Psoas muscle (tissue), 8 donors: ENCODE data around the gene STOX2. TPM values are rescaled to one million over a fixed set of nuclear protein-coding genes. Genes with fewer than 3 reads are reported as not detected.

Source experiments
- ATAC-seq, 4 donors: fragments of 200-7000 bp; cut with Tn5 transposase; one replicate each; pipeline ENCODE4 v1.9.1; 2020; ENCODE audit warnings: moderate library complexity in 3 of 4, mild to moderate bottlenecking in 2 of 4
- DNase-seq, 2 donors: peaks; one replicate each; pipeline ENCODE4 v3.0.0-alpha.2; 2020
- H3K27ac ChIP-seq: fragments of 200-600 bp; one replicate; pipeline ENCODE4 v1.8.0; 2022
- H3K27me3 ChIP-seq, 3 donors: fragments of 200-600 bp in 1 of 3; one replicate each; pipeline versions ENCODE4 v1.6.1 to v1.8.0; 2013 to 2022; ENCODE audit warnings: low read length in 2 of 3, mild to moderate bottlenecking in 2 of 3, moderate library complexity in 1 of 3; ENCODE audit not compliant: insufficient read depth in 3 of 3
- H3K36me3 ChIP-seq, 2 donors: fragments of 200-600 bp in 1 of 2; one replicate each; pipeline versions ENCODE4 v1.6.1 to v1.8.0; 2013 to 2022; ENCODE audit warnings: low read depth in 1 of 2, mild to moderate bottlenecking in 1 of 2, moderate library complexity in 1 of 2; ENCODE audit not compliant: insufficient read depth in 1 of 2
- H3K4me1 ChIP-seq: fragments of 200-600 bp; one replicate; pipeline ENCODE4 v1.8.0; 2022
- H3K4me3 ChIP-seq: fragments of 200-600 bp; one replicate; pipeline ENCODE4 v1.8.0; 2022; ENCODE audit warnings: mild to moderate bottlenecking
- H3K9me3 ChIP-seq: fragments of 200-600 bp; one replicate; pipeline ENCODE4 v1.8.0; 2022
- CTCF ChIP-seq: fragments of 200-600 bp; IDR thresholded peaks from one replicate; pipeline ENCODE4 v1.8.0; 2022; ENCODE audit warnings: antibody characterized with exemption
- WGBS, 3 donors: extraction: QIAGEN DNeasy Blood & Tissue Kit; methylation state at CpG; one replicate each; pipeline versions ENCODE4 v1.1.6 to v1.1.7; 2013; 5-methylcytosine and 5-hydroxymethylcytosine counted together
- intact Hi-C, 2 donors: fragments of 100-400 bp; cut with DNase I; formaldehyde crosslinking; loops; one replicate each; pipeline versions ENCODE4 v1.11.0 to v1.14.2; 2022
- polyA plus RNA-seq, 3 donors: library from polyadenylated mRNA; stranded (reverse); fragments of 200-250 nt; gene quantifications; one replicate each; pipeline ENCODE4 v1.2.3, GENCODE V29; 2013
- total RNA-seq, 4 donors: library from RNA; stranded (reverse); fragmentation: NEBNext Ultra II Directional in 2 of 4; extraction: Animal tissue kit (Norgen Biotek cat#: 25700) in 2 of 4; gene quantifications; one replicate each; pipeline versions ENCODE4 v1.2.1 to v1.2.4, GENCODE V29; 2021 to 2023
- donor health status: healthy with polysubstance abuse.
- donor health status: DM: no; HTN: no; CAD: no; lungs with moderate emphysema.
- donor health status: Bipolar disorder and iron deficiency.
- donor health status: healthy.
- donor health status: DM: yes; HTN: yes; CAD: no.
- donor health status: DM: no; HTN: no; CAD: no.
- donor health status: DM: no; HTN: no; CAD: no.
- donor health status: DM: yes; HTN: yes; CAD: no.

The STOX2 gene
- total and polyA plus RNA-seq, 7 donors = 0.41 to 9.3 (median 3.4) TPM

GRCh38 chr4:184062769-184063168, 157.7 kb downstream of the STOX2 start:
- DNase-seq = no peak
- Histone ChIP-seq H3K4me3 (no peak overlapping the region), H3K27ac (no peak overlapping the region), H3K36me3 (no peaks in the 10 kb centered on the region), H3K9me3 (no peaks in the 10 kb centered on the region), H3K4me1 (no peaks in the 10 kb centered on the region), H3K27me3 (peaks cover 0 to 4% (median 0%) of the 10 kb centered on the region in 3 donors)
- intact Hi-C loops = no loop called here
- no peak for ATAC-seq
- 67 to 77% (median 77%) methylated on average over 7 of the region's 7 CpGs for WGBS, 3 donors
- TF ChIP-seq CTCF = no peak

GRCh38 chr4:184064877-184065276, 159.8 kb downstream of the STOX2 start:
- Histone ChIP-seq H3K36me3 (no peaks in the 10 kb centered on the region), H3K4me3 (no peak overlapping the region), H3K9me3 (no peaks in the 10 kb centered on the region), H3K27me3 (no peaks in the 10 kb centered on the region), H3K27ac (no peak overlapping the region), H3K4me1 (no peaks in the 10 kb centered on the region)
- intact Hi-C loops = no loop called here
- TF ChIP-seq CTCF = no peak
- 71 to 91% (median 83%) methylated on average over 4 to 5 of the region's 5 CpGs for WGBS, 3 donors
- DNase-seq (no peak), ATAC-seq (no peak)

- Histone ChIP-seq H3K4me3 (no peak overlapping the region), H3K27me3 (no peaks in the 10 kb centered on the region), H3K36me3 (no peaks in the 10 kb centered on the region), H3K4me1 (no peaks in the 10 kb centered on the region), H3K27ac (no peak overlapping the region), H3K9me3 (peaks cover 8% of the 10 kb centered on the region)
- ATAC-seq = no peak
- WGBS, 3 donors = 38 to 42% (median 42%) methylated on average over 9 of the region's 9 CpGs
- no peak for DNase-seq
- intact Hi-C loops = no loop called here
- no peak for TF ChIP-seq CTCF
Measured at GRCh38 chr4:184066584-184067300, 161.6 kb downstream of the STOX2 start.

GRCh38 chr4:184067931-184068554, 162.9 kb downstream of the STOX2 start:
- Histone ChIP-seq H3K4me3 (no peak overlapping the region), H3K4me1 (no peaks in the 10 kb centered on the region), H3K27ac (no peak overlapping the region), H3K9me3 (peaks cover 11% of the 10 kb centered on the region), H3K36me3 (no peaks in the 10 kb centered on the region), H3K27me3 (no peaks in the 10 kb centered on the region)
- WGBS, 3 donors = 65 to 75% (median 71%) methylated on average over 9 of the region's 9 CpGs
- intact Hi-C loops = no loop called here
- ATAC-seq = no peak
- no peak for DNase-seq
- TF ChIP-seq CTCF = no peak

Other genes with a start within 250 kb of the STOX2 start
- gene RWDD4, start 246.1 kb upstream of the STOX2 start, total RNA-seq = 10 to 100 TPM; 19.1 to 33.5 (median 29.8) TPM
- 10 to 100 TPM; 22.7 to 51.1 (median 37.2) TPM for gene RWDD4, start 246.1 kb upstream of the STOX2 start, polyA plus RNA-seq
- gene TRAPPC11, start 246.0 kb upstream of the STOX2 start, total RNA-seq = 10 to 100 TPM; 20.6 to 24.3 (median 23.9) TPM
- 10 to 100 TPM; 10.5 to 17.0 (median 11.3) TPM for gene TRAPPC11, start 246.0 kb upstream of the STOX2 start, polyA plus RNA-seq